HCT116 (cell line): Measurements from ENCODE around the gene BOC. TPM values are rescaled to one million over a fixed set of nuclear protein-coding genes. Genes with fewer than 3 reads are reported as not detected.

ENCODE experiments used
- ATAC-seq: fragments of 200-7000 bp; cut with Tn5 transposase; 2 replicates; pipeline ENCODE4 v1.9.1; 2020; ENCODE audit warnings: mild to moderate bottlenecking, moderate library complexity
- BruUV-seq: library from RNA; stranded (reverse); fragments of 400-500 nt; replicated peaks from 2 replicates; lab custom pipeline; 2021; lab: Mats Ljungman, UMichigan
- CTCF ChIA-PET: fragments of 300-600 bp; sonication (Branson Sonifier 250); formaldehyde crosslinking; loops from one replicate; lab custom pipeline; 2021; ENCODE audit warnings: antibody characterized with exemption; lab: Charles Lee
- POLR2A ChIA-PET: fragments of 300-600, 350-600 bp; sonication (Branson Sonifier 250); formaldehyde crosslinking; loops from one replicate; lab custom pipeline; 2021; ENCODE audit warnings: antibody characterized with exemption; lab: Charles Lee
- RAD21 ChIA-PET, 2 experiments: fragments of 300-600 bp; sonication (Branson Sonifier 250); formaldehyde crosslinking; loops; one replicate each; lab custom pipeline; 2023; ENCODE audit warnings: low total read pairs in 2 of 2; ENCODE audit not compliant: uncharacterized antibody in 2 of 2, unreplicated experiment in 2 of 2, low non-redundant PET in 1 of 2; lab: Charles Lee
- DNase-seq: peaks from one replicate; pipeline ENCODE4 v3.0.0-alpha.2; 2010; ENCODE audit warnings: low read depth, low spot score
- H2AFZ ChIP-seq: fragments of 200-600 bp; shearing (Covaris generic), sonication (generic); 2 replicates; pipeline ENCODE4 v1.6.1; 2017; ENCODE audit warnings: low read depth, mixed run types, mixed read lengths, antibody characterized with exemption, low read length; ENCODE audit not compliant: poor library complexity, severe bottlenecking
- H3K27ac ChIP-seq: 2 replicates; pipeline ENCODE4 v1.5.1; 2012; ENCODE audit warnings: low read depth, low read length
- H3K27me3 ChIP-seq: fragments of 200-600 bp; sonication (generic); 2 replicates; pipeline ENCODE4 v1.6.1; 2016; ENCODE audit warnings: mixed run types, low read length, mixed read lengths; ENCODE audit not compliant: insufficient read depth
- H3K36me3 ChIP-seq, 2 experiments: fragments of 200-500 bp in 1 of 2; fragments of 200-600 bp in 1 of 2; sonication (Bioruptor generic) in 1 of 2; sonication (generic) in 1 of 2; 2 replicates each; pipeline versions ENCODE4 v1.5.1 to v1.6.1; 2014 to 2016; ENCODE audit warnings: low read length in 2 of 2, inconsistent platforms in 1 of 2, mixed read lengths in 1 of 2, mixed run types in 1 of 2; ENCODE audit not compliant: insufficient read depth in 2 of 2, control insufficient read depth in 1 of 2
- H3K4me1 ChIP-seq, 2 experiments: fragments of 200-600 bp in 1 of 2; sonication (generic) in 1 of 2; 2 replicates each; pipeline versions ENCODE4 v1.5.1 to v1.6.1; 2012 to 2017; ENCODE audit warnings: low read length in 2 of 2, inconsistent platforms in 1 of 2, mild to moderate bottlenecking in 1 of 2, mixed read lengths in 1 of 2, mixed run types in 1 of 2, moderate library complexity in 1 of 2; ENCODE audit not compliant: insufficient read depth in 2 of 2, control insufficient read depth in 1 of 2
- H3K4me2 ChIP-seq: fragments of 200-600 bp; sonication (generic); 2 replicates; pipeline ENCODE4 v1.6.1; 2017; ENCODE audit warnings: mixed run types, low read length, mixed read lengths
- H3K4me3 ChIP-seq, 2 experiments: fragments of 200-600 bp in 1 of 2; sonication (generic) in 1 of 2; replicated peaks in 1 of 2; 2 replicates each; pipeline ENCODE4 v1.5.1; 2011 to 2016; ENCODE audit warnings: low read length in 2 of 2, control low read depth in 1 of 2, low read depth in 1 of 2, mild to moderate bottlenecking in 1 of 2, mixed read lengths in 1 of 2, mixed run types in 1 of 2
- H3K79me2 ChIP-seq: fragments of 200-600 bp; sonication (generic); 2 replicates; pipeline ENCODE4 v1.6.1; 2017; ENCODE audit warnings: mild to moderate bottlenecking, mixed run types, low read length, moderate library complexity, mixed read lengths; ENCODE audit not compliant: insufficient read depth
- H3K9ac ChIP-seq: fragments of 200-600 bp; sonication (generic); 2 replicates; pipeline ENCODE4 v1.6.1; 2016; ENCODE audit warnings: low read length, mixed read lengths
- H3K9me2 ChIP-seq: fragments of 200-600 bp; sonication (generic), shearing (Covaris generic); 2 replicates; pipeline ENCODE4 v1.6.1; 2017; ENCODE audit warnings: mixed run types, mild to moderate bottlenecking, moderate library complexity; ENCODE audit not compliant: insufficient read depth
- H3K9me3 ChIP-seq, 2 experiments: fragments of 200-500 bp in 1 of 2; fragments of 200-600 bp in 1 of 2; sonication (Bioruptor generic) in 1 of 2; sonication (generic) in 1 of 2; 2 replicates each; pipeline ENCODE4 v1.6.1; 2014 to 2017; ENCODE audit warnings: low read length in 2 of 2, mixed read lengths in 2 of 2, inconsistent platforms in 1 of 2, low read depth in 1 of 2, mild to moderate bottlenecking in 1 of 2, mixed run types in 1 of 2, moderate library complexity in 1 of 2; ENCODE audit not compliant: control insufficient read depth in 1 of 2, insufficient read depth in 1 of 2
- H4K20me1 ChIP-seq: fragments of 200-600 bp; sonication (generic), shearing (Covaris generic); 2 replicates; pipeline ENCODE4 v1.6.1; 2017; ENCODE audit warnings: mixed run types, mild to moderate bottlenecking, moderate library complexity; ENCODE audit not compliant: insufficient read depth
- ATF3 ChIP-seq: IDR thresholded peaks from 2 replicates; pipeline ENCODE4 v1.6.1; 2012
- CBX3 ChIP-seq: IDR thresholded peaks from 2 replicates; pipeline ENCODE4 v1.6.1; 2012; ENCODE audit warnings: low read depth
- ELF1 ChIP-seq: IDR thresholded peaks from 2 replicates; pipeline ENCODE4 v1.6.1; 2012; ENCODE audit warnings: low read depth, borderline replicate concordance
- EZH2 ChIP-seq: fragments of 200-600 bp; sonication (generic); IDR thresholded peaks from 2 replicates; pipeline ENCODE4 v1.6.1; 2017; ENCODE audit warnings: antibody characterized with exemption, mixed run types
- EZH2phosphoT487 ChIP-seq: fragments of 200-600 bp; IDR thresholded peaks from 2 replicates; pipeline ENCODE4 v1.6.1; 2018; ENCODE audit warnings: antibody characterized with exemption, borderline replicate concordance
- FOSL1 ChIP-seq: IDR thresholded peaks from 2 replicates; pipeline ENCODE4 v1.6.1; 2012; ENCODE audit warnings: low read depth
- JUND ChIP-seq: IDR thresholded peaks from 2 replicates; pipeline ENCODE4 v1.6.1; 2012
- POLR2A ChIP-seq: IDR thresholded peaks from 2 replicates; pipeline ENCODE4 v1.7.0; 2011; ENCODE audit warnings: borderline replicate concordance; ENCODE audit not compliant: insufficient read depth, insufficient read length; ENCODE audit errors: extremely low read depth
- POLR2AphosphoS5 ChIP-seq: IDR thresholded peaks from 2 replicates; pipeline ENCODE4 v1.6.1; 2011; ENCODE audit warnings: mild to moderate bottlenecking, low read depth, low read length, moderate library complexity
- SRF ChIP-seq: IDR thresholded peaks from 2 replicates; pipeline ENCODE4 v1.6.1; 2012; ENCODE audit warnings: low read depth
- YY1 ChIP-seq: IDR thresholded peaks from 2 replicates; pipeline ENCODE4 v1.6.1; 2011; ENCODE audit warnings: low read length, low read depth, moderate library complexity, mild to moderate bottlenecking; ENCODE audit not compliant: insufficient replicate concordance; ENCODE audit errors: extremely low read depth
- ZBTB33 ChIP-seq: IDR thresholded peaks from 2 replicates; pipeline ENCODE4 v1.6.1; 2011; ENCODE audit warnings: mild to moderate bottlenecking, low read length, moderate library complexity; ENCODE audit not compliant: insufficient replicate concordance; ENCODE audit errors: extremely low read depth
- ZFX ChIP-seq: fragments of 450-650 bp; IDR thresholded peaks from 2 replicates; pipeline ENCODE4 v1.6.1; 2017
- intact Hi-C: fragments of 100-400 bp; cut with micrococcal nuclease; formaldehyde crosslinking; loops from 2 replicates; pipeline ENCODE4 v1.10.0; 2022
- total RNA-seq: library from RNA; stranded (reverse); gene quantifications from one replicate; pipeline ENCODE4 v1.2.1, GENCODE V29; 2021; ENCODE audit not compliant: unreplicated experiment
- TF ChIP-seq, protein P1 (sequence below): IDR thresholded peaks from 2 replicates; pipeline ENCODE4 v1.6.1; 2012; ENCODE audit warnings: low read depth
- TF ChIP-seq, protein P2 (sequence below): IDR thresholded peaks from 2 replicates; pipeline ENCODE4 v1.6.1; 2012

Gene BOC
- total RNA-seq, 1 experiment from 2014 or later, result 3.3 TPM

DNA sequence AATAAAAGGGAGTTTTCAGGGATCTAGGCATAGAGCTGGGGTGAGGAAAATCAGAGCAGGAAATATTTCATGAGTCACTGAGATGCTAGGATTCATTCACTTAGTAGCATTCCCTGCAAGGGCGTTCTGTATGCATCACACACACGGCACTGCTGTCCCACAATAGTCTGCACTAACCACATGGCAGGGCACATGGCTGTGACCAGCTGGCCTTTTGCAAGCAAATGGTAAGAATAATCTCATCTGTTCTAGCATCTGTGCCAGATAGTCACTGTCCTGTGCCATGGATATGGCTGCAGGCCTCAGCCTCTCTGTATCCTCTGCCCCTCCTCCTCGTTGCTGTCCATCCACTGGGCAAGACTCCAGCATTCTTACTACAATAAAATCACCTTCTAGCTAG, 37.8 kb downstream of the BOC start:
- Histone ChIP-seq H4K20me1 (no peaks in the 10 kb centered on the region), H3K4me2 (no peak overlapping the region), H3K9me3 (no peaks in the 10 kb centered on the region), H3K79me2 (no peaks in the 10 kb centered on the region), H3K27me3 (no peaks in the 10 kb centered on the region), H3K27ac (no peak overlapping the region), H2AFZ (no peak overlapping the region), H3K4me1 (no peaks in the 10 kb centered on the region), H3K4me3 (no peak overlapping the region), H3K36me3 (no peaks in the 10 kb centered on the region), H3K9ac (no peak overlapping the region), H3K9me2 (no peaks in the 10 kb centered on the region)
- CTCF ChIA-PET, result no interaction called here
- TF ChIP-seq FOSL1 (no peak), ATF3 (no peak), POLR2AphosphoS5 (no peak), POLR2A (no peak)
- RAD21 ChIA-PET, result no interaction called here
- DNase-seq, result no peak
- ATAC-seq, result no peak
- POLR2A ChIA-PET, result no interaction called here
- intact Hi-C loops, result no loop called here
- no TSS peak for BruUV-seq

- Histone ChIP-seq H4K20me1 (no peaks in the 10 kb centered on the region), H3K4me3 (no peak overlapping the region), H2AFZ (no peak overlapping the region), H3K79me2 (no peaks in the 10 kb centered on the region), H3K9me2 (no peaks in the 10 kb centered on the region), H3K27me3 (no peaks in the 10 kb centered on the region), H3K9me3 (no peaks in the 10 kb centered on the region), H3K27ac (no peak overlapping the region), H3K9ac (no peak overlapping the region), H3K4me2 (no peak overlapping the region), H3K36me3 (no peaks in the 10 kb centered on the region), H3K4me1 (no peaks in the 10 kb centered on the region)
- intact Hi-C loops, result no loop called here
- ChIA-PET POLR2A (no interaction called here), RAD21 (no interaction called here), CTCF (no interaction called here)
- BruUV-seq, result no TSS peak
- DNase-seq (no peak), ATAC-seq (no peak)
- TF ChIP-seq EZH2phosphoT487 (no peak), ZBTB33 (no peak), CBX3 (no peak), FOSL1 (no peak), ZFX (no peak), EZH2 (no peak), SRF (no peak), YY1 (no peak), ELF1 (no peak), ATF3 (no peak), POLR2A (no peak), JUND (no peak)
- TF ChIP-seq, protein P1, sequence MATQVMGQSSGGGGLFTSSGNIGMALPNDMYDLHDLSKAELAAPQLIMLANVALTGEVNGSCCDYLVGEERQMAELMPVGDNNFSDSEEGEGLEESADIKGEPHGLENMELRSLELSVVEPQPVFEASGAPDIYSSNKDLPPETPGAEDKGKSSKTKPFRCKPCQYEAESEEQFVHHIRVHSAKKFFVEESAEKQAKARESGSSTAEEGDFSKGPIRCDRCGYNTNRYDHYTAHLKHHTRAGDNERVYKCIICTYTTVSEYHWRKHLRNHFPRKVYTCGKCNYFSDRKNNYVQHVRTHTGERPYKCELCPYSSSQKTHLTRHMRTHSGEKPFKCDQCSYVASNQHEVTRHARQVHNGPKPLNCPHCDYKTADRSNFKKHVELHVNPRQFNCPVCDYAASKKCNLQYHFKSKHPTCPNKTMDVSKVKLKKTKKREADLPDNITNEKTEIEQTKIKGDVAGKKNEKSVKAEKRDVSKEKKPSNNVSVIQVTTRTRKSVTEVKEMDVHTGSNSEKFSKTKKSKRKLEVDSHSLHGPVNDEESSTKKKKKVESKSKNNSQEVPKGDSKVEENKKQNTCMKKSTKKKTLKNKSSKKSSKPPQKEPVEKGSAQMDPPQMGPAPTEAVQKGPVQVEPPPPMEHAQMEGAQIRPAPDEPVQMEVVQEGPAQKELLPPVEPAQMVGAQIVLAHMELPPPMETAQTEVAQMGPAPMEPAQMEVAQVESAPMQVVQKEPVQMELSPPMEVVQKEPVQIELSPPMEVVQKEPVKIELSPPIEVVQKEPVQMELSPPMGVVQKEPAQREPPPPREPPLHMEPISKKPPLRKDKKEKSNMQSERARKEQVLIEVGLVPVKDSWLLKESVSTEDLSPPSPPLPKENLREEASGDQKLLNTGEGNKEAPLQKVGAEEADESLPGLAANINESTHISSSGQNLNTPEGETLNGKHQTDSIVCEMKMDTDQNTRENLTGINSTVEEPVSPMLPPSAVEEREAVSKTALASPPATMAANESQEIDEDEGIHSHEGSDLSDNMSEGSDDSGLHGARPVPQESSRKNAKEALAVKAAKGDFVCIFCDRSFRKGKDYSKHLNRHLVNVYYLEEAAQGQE, result no peak
- TF ChIP-seq, protein P2, sequence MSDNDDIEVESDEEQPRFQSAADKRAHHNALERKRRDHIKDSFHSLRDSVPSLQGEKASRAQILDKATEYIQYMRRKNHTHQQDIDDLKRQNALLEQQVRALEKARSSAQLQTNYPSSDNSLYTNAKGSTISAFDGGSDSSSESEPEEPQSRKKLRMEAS, result no peak
These were observed 38.2 kb downstream of the BOC start for GRCh38 chr3:113249601-113250000.
